ENCODE data around the gene FAM53A. TPM values are rescaled to one million over a fixed set of nuclear protein-coding genes. Genes with fewer than 3 reads are reported as not detected.
A peak's percentile ranks its signal among the peaks of the same experiment; 100 is the strongest.

Gene FAM53A
- total RNA-seq, 2 experiments from 2014 or later, result 1.4 to 1.8 TPM

DNA sequence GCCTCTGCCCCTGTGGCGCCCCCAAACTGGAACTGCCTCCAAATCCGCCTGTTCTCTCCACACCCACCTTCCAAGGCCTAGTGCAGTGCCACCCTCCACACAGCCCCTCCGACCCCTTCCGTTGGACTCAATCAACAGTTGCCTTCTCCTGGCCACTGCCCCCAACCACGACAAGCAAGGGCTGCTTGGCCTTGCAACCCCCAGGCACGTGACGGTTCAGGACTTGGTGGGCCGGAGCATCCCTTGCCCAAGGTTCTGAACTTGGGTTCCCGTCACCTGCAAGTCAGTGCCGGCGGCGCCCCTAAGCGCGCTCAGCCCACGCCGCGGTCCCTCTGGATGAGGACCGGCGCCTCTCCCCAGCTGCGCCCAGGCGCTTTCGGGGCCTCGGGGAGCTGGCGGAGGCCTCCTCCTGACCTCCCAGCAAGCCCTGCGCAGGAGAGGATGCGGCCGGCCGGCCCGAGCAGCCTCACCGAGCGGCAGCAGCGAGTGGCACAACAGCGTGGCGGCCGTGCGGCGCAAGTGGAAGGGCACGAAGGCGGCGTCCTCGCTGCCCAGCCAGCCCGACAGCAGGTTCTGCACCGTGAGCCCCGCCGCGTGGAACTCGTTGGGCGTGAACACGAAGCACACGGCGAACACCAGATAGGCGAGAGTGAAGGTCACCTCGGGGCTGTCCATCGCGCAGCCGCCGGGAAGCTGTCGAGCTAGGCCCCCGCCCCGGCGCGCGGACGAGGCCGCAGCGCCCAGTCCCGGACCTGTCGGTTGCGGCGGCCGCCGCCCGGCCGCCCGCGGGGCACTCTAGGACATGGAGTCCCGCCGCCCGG, 36.3 kb upstream of the FAM53A start:
- Histone ChIP-seq H2AFZ (ENCODE audit: low read length) (no peak overlapping the region), H3K4me3 (ENCODE audit: low read depth, low read length, poor library complexity, severe bottlenecking) (peak overlapping the region; percentile 76), H3K36me3 (ENCODE audit: insufficient read depth, low read length) (peaks cover 70% of the 10 kb centered on the region), H3K4me1 (ENCODE audit: insufficient read depth, low read length, poor library complexity, severe bottlenecking) (peaks cover 75% of the 10 kb centered on the region), H3K9me3 (ENCODE audit: low read length) (no peaks in the 10 kb centered on the region), H3K9me2 (ENCODE audit: insufficient read depth, low read length) (no peaks in the 10 kb centered on the region), H4K20me1 (ENCODE audit: insufficient read depth, low read length) (peaks cover 15% of the 10 kb centered on the region), H3K79me2 (ENCODE audit: insufficient read depth, low read depth, low read length) (peaks cover 61% of the 10 kb centered on the region), H3K4me2 (ENCODE audit: low read length) (peak overlapping the region; percentile 91), H3K27ac (ENCODE audit: low read depth, low read length, poor library complexity, severe bottlenecking) (peak overlapping the region; percentile 85)
- POLR2A ChIA-PET, result interaction anchor here (1.9 to 4.2 kb wide), 2 partner anchors 8 to 11 kb away, joined by 10 to 16 read pairs; partner anchors contain the start of gene SLBP
- no peak for TF ChIP-seq EZH2phosphoT487 (IDR thresholded peaks at IDR 0.05; ENCODE audit: borderline replicate concordance, low read depth, low read length)
- TF ChIP-seq, protein P1, sequence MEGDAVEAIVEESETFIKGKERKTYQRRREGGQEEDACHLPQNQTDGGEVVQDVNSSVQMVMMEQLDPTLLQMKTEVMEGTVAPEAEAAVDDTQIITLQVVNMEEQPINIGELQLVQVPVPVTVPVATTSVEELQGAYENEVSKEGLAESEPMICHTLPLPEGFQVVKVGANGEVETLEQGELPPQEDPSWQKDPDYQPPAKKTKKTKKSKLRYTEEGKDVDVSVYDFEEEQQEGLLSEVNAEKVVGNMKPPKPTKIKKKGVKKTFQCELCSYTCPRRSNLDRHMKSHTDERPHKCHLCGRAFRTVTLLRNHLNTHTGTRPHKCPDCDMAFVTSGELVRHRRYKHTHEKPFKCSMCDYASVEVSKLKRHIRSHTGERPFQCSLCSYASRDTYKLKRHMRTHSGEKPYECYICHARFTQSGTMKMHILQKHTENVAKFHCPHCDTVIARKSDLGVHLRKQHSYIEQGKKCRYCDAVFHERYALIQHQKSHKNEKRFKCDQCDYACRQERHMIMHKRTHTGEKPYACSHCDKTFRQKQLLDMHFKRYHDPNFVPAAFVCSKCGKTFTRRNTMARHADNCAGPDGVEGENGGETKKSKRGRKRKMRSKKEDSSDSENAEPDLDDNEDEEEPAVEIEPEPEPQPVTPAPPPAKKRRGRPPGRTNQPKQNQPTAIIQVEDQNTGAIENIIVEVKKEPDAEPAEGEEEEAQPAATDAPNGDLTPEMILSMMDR (conservative IDR thresholded peaks at IDR 0.05; ENCODE audit: low read length), result no peak
- peak; percentile 71 for DNase-seq (ENCODE audit: low spot score)
- CTCF ChIA-PET (ENCODE audit: unreplicated experiment), result interaction anchor here (0.6 kb wide), 1 partner anchor 130 kb away, joined by 4 read pairs; no protein-coding TSS in a partner anchor
- intact Hi-C loops (cut with micrococcal nuclease; ENCODE audit: unreplicated experiment), result loop anchor here (2.0 to 5.0 kb wide), 2 partner anchors 374 to 522 kb away; partner anchors contain the start of genes HAUS3, POLN and UVSSA
- BruUV-seq (replicated peaks), result no TSS peak

DNA sequence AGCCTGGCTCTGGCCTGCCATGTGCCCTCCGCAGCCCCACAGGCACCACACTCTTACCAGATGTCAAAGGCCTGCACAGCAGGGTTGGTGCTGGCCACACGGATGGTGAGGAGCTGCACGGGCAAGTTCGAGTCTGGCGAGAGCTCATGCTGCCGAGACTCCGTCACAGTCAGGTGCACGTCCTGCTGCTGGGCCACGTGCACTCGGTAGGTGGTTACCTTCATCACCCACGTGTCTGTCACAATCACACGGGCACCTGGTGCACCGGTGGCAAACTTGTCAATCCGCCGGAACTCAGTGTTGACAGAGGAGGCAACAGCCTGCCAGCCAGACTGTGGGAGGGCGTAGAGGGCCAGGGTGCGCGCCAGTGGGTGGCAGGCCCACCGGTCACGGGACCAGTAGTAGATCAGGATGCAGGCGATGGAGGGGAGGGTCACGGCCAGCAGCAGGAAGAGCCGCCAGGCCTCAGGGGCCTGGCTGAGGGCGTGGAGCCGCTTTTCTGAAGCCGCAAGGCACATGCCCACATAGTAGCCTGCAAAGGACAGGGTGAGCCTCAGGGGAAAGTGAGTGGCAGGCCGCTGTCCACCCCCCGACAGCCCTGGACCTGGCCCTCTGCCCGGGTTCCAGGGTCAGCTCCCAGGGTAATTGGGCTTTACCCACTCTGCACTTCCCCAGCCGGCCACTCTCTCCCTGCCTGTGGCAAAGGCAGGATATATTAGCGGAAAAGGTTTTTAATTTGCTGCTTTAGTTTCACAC, 34.2 kb upstream of the FAM53A start:
- intact Hi-C loops (cut with micrococcal nuclease; ENCODE audit: unreplicated experiment), result loop anchor here (2.0 to 10.0 kb wide), 3 partner anchors 499 to 1043 kb away; partner anchors contain the start of genes ATP5ME, MYL5 and RNF4
- CTCF ChIA-PET (ENCODE audit: unreplicated experiment), result interaction anchor here (0.9 to 1.5 kb wide), 2 partner anchors 25 to 27 kb away, joined by 3 to 5 read pairs; no protein-coding TSS in a partner anchor
- H3K36me3 ChIP-seq (ENCODE audit: insufficient read depth, low read length), result peaks cover 71% of the 10 kb centered on the region
- TF ChIP-seq EZH2phosphoT487 (IDR thresholded peaks at IDR 0.05; ENCODE audit: borderline replicate concordance, low read depth, low read length), result no peak
- TF ChIP-seq, protein P1 (conservative IDR thresholded peaks at IDR 0.05; ENCODE audit: low read length), result no peak
- peak; percentile 80 for DNase-seq (ENCODE audit: low spot score)
- H3K4me1 ChIP-seq (ENCODE audit: insufficient read depth, low read length, poor library complexity, severe bottlenecking), result peaks cover 72% of the 10 kb centered on the region
- peak overlapping the region; percentile 91 for H3K4me2 ChIP-seq (ENCODE audit: low read length)
- H4K20me1 ChIP-seq (ENCODE audit: insufficient read depth, low read length), result peaks cover 18% of the 10 kb centered on the region; the same call in 1 of the 2 replicates
- H3K79me2 ChIP-seq (ENCODE audit: insufficient read depth, low read depth, low read length), result peaks cover 62% of the 10 kb centered on the region
- peak overlapping the region; percentile 85 for H3K27ac ChIP-seq (ENCODE audit: low read depth, low read length, poor library complexity, severe bottlenecking)
- TSS peak; percentile 40 for BruUV-seq (replicated peaks)
- POLR2A ChIA-PET, result interaction anchor here (4.2 kb wide), 1 partner anchor 9 kb away, joined by 16 read pairs; no protein-coding TSS in a partner anchor
- no peaks in the 10 kb centered on the region for H3K9me2 ChIP-seq (ENCODE audit: insufficient read depth, low read length)
- no peak overlapping the region for H2AFZ ChIP-seq (ENCODE audit: low read length)
- no peaks in the 10 kb centered on the region for H3K9me3 ChIP-seq (ENCODE audit: low read length)
- peak overlapping the region; percentile 76 for H3K4me3 ChIP-seq (ENCODE audit: low read depth, low read length, poor library complexity, severe bottlenecking)
